ENCODE data around the gene MIOX. TPM values are rescaled to one million over a fixed set of nuclear protein-coding genes. Genes with fewer than 3 reads are reported as not detected.

Gene MIOX
- total and polyA plus RNA-seq, 2 of the 13 experiments (the other 11 are each of a cell fraction or from before 2014, with no cell fraction given), result 1.5 to 2.9 TPM

DNA sequence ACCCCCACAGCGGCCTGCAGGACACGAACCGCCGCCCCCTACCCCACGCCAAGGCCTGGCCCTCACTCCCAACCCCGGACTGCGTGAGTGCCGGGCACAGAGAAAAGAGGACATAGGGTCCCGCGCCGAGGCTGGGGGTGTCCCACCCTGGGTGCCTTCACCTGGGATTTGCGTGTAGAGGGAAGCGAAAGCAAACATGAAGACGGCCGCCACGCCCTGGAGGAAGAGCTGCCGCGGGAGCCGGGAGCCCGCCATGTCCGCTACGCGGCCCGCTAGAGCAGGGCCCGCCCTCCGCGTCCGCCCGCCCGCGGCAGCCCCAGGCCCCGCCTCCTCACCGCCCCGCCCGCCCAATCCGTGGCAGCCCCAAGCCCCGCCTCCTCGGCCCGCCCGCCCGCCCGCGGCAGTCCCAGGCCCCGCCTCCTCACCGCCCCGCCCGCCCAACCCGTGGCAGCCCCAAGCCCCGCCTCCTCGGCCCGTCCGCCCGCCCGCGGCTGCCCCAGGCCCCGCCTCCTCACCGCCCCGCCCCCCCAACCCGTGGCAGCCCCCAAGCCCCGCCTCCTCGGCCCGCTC, 20.8 kb downstream of the MIOX start, which contains the start of gene LMF2 (continued):
- TF ChIP-seq GMEB2 (CRISPR knock-in tag; IDR thresholded peaks at IDR 0.05; ENCODE audit: low read depth), result no peak
- TF ChIP-seq, protein P1, sequence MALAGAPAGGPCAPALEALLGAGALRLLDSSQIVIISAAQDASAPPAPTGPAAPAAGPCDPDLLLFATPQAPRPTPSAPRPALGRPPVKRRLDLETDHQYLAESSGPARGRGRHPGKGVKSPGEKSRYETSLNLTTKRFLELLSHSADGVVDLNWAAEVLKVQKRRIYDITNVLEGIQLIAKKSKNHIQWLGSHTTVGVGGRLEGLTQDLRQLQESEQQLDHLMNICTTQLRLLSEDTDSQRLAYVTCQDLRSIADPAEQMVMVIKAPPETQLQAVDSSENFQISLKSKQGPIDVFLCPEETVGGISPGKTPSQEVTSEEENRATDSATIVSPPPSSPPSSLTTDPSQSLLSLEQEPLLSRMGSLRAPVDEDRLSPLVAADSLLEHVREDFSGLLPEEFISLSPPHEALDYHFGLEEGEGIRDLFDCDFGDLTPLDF (CRISPR knock-in tag; IDR thresholded peaks at IDR 0.05), result 0 out of 2 replicates have a peak, but pooled peaks have one; percentile 34
- TF ChIP-seq ZNF451 (CRISPR knock-in tag; IDR thresholded peaks at IDR 0.05), result 0 out of 2 replicates have a peak, but pooled peaks have one; percentile 39
- peak; percentile 70; the same call in 1 of the 2 replicates for TF ChIP-seq E2F5 (CRISPR knock-in tag; conservative IDR thresholded peaks at IDR 0.05)
- peak; percentile 93 for TF ChIP-seq ZFX (CRISPR knock-in tag; IDR thresholded peaks at IDR 0.05; ENCODE audit: low read depth)
- TF ChIP-seq ZNF782 (CRISPR knock-in tag; IDR thresholded peaks at IDR 0.05; ENCODE audit: borderline replicate concordance), result no peak
- no peak for TF ChIP-seq ZKSCAN8 (CRISPR knock-in tag; IDR thresholded peaks at IDR 0.05; ENCODE audit: borderline replicate concordance)
- TF ChIP-seq HMG20B (CRISPR knock-in tag; conservative IDR thresholded peaks at IDR 0.05), result no peak
- TF ChIP-seq IRF2 (CRISPR knock-in tag; IDR thresholded peaks at IDR 0.05), result no peak
- no peak for TF ChIP-seq SETDB1 (CRISPR knock-in tag; IDR thresholded peaks at IDR 0.05; ENCODE audit: borderline replicate concordance)
- TF ChIP-seq ZNF737 (CRISPR knock-in tag; IDR thresholded peaks at IDR 0.05; ENCODE audit: borderline replicate concordance), result no peak
- no peak for TF ChIP-seq ZNF280B (CRISPR knock-in tag; IDR thresholded peaks at IDR 0.05; ENCODE audit: borderline replicate concordance)
- no peak for TF ChIP-seq ZKSCAN5 (CRISPR knock-in tag; IDR thresholded peaks at IDR 0.05)
- TF ChIP-seq, protein P2, sequence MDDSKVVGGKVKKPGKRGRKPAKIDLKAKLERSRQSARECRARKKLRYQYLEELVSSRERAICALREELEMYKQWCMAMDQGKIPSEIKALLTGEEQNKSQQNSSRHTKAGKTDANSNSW (CRISPR knock-in tag; IDR thresholded peaks at IDR 0.05; ENCODE audit: borderline replicate concordance), result no peak
- no peak for TF ChIP-seq ZNF205 (CRISPR knock-in tag; IDR thresholded peaks at IDR 0.05)
- TF ChIP-seq MTF2 (CRISPR knock-in tag; IDR thresholded peaks at IDR 0.05; ENCODE audit: borderline replicate concordance), result no peak
- no peak for TF ChIP-seq STAT6 (CRISPR knock-in tag; IDR thresholded peaks at IDR 0.05; ENCODE audit: borderline replicate concordance)
- TF ChIP-seq HMGXB4 (CRISPR knock-in tag; IDR thresholded peaks at IDR 0.05; ENCODE audit: borderline replicate concordance in 1 of 2, low read depth in 1 of 2), result 0 out of 4 replicates have a peak, but pooled peaks have one; percentile 50 to 56
- no peak for TF ChIP-seq TEAD2 (CRISPR knock-in tag; IDR thresholded peaks at IDR 0.05)
